ENCODE measurements around the gene TBC1D22A.

GRCh38 chr22:46972256-46972655 lies 209.8 kb downstream of the TBC1D22A start:
- TF ChIP-seq CTCF (IDR thresholded peaks at IDR 0.05) (no peak), POLR2AphosphoS5 (IDR thresholded peaks at IDR 0.05) (no peak), POLR2A (IDR thresholded peaks at IDR 0.05) (no peak), EP300 (IDR thresholded peaks at IDR 0.05) (no peak)

Measured in gastroesophageal sphincter (tissue), 3 donors.